Frontal cortex (tissue), 4 donors: ENCODE measurements around the gene MAP3K4. TPM values are rescaled to one million over a fixed set of nuclear protein-coding genes. Genes with fewer than 3 reads are reported as not detected.
"Not testable (repeated sequence)": the region's sequence is repeated elsewhere in the genome, so short reads cannot be mapped to it uniquely, and the experiment has no call there.

ENCODE experiments used
- DNase-seq, 2 donors: peaks; one replicate each; pipeline ENCODE4 v3.0.0; 2012; ENCODE audit warnings: low spot score in 2 of 2
- FAIRE-seq: peaks from 2 replicates; lab custom pipeline; 2012; peaks lifted over from hg19 to GRCh38; lab: Jason Lieb, UNC
- total RNA-seq: library from RNA; depleted of rRNA; stranded (reverse); fragments of >200 nt; gene quantifications from one replicate; pipeline ENCODE4 v1.2.3, GENCODE V29; 2014
- donor health status: control.
- donor health status: control.
- donor health status: control.

The MAP3K4 gene
- total RNA-seq, 1 donor from 2014 or later, result 32.2 TPM

DNA sequence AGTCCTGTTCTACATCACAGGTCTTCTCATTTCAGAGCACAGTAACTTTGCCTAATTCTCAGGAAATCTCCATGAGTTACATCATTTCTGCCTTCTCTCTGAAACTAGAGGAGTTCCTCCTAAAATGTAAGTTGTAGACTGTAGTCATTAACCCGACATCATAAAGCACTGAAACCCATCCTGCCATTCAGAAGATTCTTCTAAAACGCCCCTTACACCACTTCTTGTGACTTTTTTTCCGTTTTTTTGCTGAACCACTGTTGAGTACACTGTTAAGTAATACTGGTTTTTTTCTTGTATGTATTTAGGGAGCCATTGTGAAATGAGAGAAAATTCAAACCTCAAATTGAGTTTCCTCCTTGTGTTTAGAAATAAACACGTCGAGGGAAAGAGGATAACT lies 117.3 kb downstream of the MAP3K4 start:
- FAIRE-seq (no peak), DNase-seq (no peak)

DNA sequence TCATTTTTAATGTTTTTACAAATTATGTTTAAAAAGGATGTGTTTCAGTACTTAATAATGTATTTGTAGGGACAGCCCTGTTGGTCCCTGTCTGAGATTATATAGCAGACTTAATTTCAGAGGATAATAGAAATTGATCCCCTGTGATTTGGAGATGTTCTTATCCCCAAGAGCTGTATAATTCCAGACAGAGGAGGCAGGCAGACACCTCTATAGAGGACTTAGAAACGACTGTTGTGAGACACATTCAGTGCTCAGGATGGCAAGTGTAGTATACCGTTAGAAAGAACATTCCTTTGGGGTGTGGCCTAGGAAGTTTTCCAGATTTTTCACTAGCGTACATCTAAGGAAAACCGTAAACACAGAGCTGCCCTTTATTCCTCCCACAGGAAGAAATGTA lies 117.8 kb downstream of the MAP3K4 start:
- no peak for FAIRE-seq
- no peak for DNase-seq

DNA sequence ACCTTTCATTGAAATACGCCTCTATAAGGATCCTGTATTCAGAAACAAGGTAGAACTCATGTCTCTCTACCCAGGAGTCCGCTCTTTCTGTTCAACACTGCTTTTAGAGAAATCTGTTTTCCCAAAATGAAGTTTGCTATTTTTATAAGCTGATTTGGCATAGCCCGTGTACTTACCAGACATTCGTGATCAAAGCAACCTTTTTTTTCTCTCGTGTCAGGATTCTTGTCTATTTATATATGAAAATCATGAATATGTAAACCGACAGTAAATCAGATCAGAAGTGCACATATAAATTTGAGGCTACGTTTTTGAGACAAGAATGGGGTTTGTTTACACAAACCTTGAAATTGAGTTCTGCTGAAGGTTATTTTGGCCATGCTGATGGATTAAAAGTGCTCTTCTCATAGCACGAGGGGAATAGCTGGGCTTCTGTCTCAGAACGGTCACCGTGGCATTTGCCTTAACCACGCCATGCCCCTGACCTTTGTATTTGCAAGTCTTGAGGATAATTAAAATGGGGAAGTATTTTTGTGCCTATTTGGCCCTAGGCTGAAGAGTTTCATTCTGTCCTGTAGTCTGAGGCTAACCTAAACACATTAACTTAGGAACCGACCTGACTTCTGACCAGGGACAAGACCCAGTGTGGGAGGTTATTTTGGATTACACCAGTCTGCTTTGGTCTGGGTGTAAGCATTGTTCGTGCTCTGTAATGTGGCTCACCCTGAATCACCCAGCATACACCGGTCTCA lies 118.6 kb downstream of the MAP3K4 start:
- FAIRE-seq, result no peak
- DNase-seq, result no peak

DNA sequence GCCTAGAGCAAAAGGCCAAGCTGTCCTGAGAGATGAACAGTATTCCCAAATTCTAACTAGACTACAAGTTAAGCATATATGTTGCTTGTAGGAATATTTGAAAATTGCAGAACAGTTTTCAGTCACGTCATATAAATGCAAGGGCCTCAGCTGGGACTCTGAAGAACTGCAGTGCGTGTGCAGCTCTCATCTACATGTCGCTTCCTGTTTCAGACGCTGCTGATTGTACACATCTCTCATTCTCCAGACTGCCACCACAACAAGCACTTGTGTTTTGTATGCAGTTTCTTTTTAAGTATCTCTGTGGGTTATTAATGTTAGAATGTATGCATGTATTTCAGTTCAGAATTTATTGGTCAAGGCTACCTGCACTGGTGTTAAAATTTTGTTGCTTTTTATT lies 119.7 kb downstream of the MAP3K4 start:
- FAIRE-seq, result no peak

DNA sequence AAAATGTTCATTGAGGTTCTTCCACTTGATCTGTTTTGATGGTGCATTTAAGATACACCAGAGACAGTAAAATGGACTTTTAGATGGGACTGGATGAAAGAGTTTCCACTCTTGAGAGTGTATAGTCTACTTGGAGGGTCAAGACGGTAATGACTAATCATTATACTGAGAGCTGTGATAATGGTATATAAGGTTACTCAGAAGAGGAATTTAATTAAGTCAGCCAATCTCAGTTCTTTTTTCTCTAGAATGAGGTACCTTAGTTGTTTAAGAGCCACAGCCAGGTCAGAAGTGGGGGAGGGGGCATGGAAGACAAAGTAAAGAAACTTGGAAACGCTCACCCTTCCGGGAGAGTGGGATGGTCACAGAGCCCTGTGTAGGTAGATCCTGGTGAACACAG lies 123.9 kb downstream of the MAP3K4 start:
- FAIRE-seq (no peak), DNase-seq (no peak)

More for the DNA sequence above, 119.7 kb downstream of the MAP3K4 start:
- no peak for DNase-seq

DNA sequence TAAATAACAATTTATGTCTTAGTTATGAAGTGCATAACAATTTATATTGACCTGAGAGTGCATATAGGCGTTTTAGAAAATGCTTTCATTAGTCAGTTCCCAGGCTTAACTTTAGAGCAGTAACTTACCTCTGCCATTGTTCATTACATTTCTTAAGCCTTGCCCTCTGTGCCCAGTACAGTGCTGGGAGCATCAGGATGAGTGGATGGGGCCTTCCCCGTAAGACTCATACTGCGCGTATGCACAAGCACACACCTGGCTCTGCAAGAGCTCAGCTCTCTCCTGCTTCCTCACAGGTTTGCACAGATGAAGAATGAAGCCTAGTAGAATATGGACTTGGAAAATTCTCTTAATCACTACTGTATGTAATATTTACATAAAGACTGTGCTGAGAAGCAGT lies 125.0 kb downstream of the MAP3K4 start:
- no peak for FAIRE-seq
- no peak for DNase-seq

DNA sequence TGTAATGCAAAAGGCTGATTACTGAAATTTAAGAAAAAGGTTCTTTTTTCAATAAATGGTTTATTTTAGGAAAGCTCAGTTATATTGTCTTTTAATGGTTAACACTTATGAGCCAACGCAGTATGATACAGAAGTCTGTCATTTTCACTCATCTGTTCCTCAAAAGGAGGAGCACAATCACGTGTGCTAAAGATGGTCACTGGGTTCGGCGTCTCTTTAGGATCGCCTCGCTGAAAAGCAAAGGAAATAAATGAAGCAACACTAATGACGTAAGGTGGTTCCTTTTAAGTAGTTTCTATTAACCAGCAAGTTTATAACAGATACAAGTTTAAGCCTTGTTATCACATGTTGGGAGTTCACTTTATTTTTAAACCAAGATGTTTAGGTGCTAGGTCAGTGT lies 125.7 kb downstream of the MAP3K4 start:
- FAIRE-seq, result no peak

DNA sequence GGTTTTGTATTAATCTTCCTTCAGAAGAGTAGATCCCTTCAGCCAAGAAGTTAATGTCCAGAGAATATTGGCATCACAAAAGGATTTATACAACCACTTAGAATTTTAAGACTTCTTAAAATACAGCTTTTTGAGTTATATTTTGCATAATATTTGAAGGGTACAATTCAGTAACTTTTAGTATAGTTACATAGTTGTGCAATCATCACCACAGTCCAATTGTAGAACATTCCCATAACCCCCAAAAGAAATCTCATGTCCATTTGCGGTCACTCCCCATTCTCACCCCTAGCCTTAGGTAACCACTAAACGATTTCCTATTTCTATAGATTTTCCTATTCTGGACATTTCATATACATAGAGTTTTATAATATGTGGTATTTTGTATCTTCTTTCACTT lies 126.4 kb downstream of the MAP3K4 start:
- DNase-seq, result no peak
- no peak for FAIRE-seq

More for the DNA sequence above, 125.7 kb downstream of the MAP3K4 start:
- no peak for DNase-seq

DNA sequence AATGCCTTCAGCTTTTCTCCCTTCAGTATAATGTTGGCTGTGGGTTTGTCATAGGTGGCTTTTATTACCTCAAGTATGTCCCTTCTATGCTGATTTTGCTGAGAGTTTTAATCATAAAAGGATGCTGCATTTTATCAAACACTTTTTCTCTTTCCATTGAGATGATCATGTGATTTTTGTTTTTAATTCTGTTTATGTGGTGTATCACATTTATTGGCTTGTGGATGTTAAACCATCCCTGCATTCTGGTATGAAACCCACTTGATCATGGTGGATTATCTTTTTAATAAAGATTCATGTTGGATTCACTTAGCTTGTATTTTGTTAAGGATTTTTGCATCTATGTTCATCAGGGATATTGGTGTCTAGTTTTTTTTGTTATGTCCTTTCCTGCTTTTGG lies 131.8 kb downstream of the MAP3K4 start:
- not testable (repeated sequence) for FAIRE-seq, DNase-seq

DNA sequence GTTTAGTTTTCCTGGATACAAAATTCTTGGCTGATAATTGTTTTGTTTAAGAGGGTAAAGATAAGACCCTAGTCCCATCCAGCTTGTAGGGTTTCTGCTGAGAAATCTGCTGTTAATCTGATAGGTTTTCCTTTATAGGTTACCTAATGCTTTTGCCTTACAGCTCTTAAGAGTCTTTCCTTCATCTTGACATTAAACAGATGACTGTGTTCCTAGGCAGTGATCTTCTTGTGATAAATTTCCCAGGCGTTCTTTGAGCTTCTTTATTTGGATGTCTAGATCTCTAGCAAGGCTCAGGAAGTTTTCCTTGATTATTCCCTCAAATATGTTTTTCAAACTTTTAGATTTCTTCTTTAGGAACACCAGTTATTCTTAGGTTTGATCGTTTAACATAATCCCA lies 134.0 kb downstream of the MAP3K4 start:
- DNase-seq (no peak), FAIRE-seq (no peak)

DNA sequence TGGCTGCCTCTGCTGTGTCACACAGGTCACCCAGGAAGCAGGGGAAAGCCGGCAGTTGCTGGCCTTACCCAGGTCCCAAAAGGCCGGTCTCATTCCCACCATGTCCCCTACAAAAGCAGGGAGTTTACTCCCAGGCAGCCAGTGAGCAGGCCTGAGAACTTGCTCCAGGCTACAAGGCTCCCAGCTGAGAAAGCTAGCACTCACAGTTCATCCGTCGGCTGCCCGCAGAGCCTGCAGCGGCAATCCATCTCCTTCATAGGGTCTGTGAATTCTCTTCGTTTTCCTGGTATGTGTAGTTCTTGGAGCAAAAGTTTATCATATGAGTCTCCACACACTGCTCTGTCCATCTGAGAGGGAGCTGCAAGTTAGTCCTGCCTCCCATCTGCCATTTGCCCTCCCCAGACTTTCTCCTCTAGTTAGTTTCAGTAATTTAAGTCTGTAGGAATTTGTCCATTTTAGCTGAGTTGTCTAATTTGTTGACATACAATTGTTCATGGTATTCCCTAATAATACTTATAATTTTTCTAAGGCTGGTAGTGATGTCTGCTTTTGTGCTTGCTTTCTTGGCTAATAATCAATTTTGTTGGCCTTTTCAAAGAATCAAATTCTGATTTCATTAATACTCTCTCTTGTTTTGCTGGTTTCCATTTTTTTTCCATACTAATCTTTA lies 135.6 kb downstream of the MAP3K4 start:
- FAIRE-seq (no peak), DNase-seq (no peak)

DNA sequence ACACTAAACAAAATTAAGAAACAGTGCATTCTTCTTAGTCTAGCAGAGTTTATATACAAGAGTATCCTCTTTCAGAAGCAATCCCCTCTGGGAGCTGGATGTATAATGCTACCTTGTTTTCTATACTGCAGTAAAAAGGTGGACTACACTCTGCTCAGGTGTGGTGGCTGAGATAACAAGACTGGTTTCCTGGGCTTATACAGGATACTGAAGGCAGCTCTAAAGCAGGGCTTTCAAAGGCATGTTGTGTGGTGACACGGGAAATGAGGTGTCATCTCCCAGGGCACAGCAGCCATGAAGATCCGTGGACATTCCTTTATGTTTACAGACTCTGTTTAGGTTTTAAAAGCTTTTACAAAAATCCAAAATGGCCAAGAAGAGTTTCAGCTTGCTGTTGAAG lies 136.7 kb downstream of the MAP3K4 start:
- FAIRE-seq (no peak), DNase-seq (no peak)

DNA sequence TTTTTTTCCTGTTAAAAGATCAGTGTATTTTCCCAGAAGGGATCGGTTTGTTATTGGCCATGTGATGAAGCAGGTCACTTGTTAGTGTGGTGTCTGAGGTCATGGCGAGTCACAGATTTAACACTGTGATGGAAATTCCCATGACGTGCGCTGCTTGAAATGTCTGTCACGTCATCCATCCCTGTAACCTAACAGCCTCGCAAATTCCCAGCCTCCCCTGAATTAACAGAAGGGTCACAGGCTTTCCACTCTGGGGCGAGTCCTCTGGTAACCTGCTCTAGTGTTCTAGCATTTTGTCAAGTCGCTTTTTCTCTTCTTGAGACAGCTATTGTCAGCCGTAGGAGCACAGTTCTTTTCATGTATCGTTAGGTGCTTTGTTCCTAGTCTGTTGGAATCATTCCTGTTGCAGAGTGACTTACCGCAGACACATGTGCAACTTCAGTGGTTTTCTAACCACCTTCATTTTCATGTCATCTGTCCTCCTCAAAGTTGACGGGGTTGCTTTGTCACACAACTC lies 137.2 kb downstream of the MAP3K4 start:
- FAIRE-seq (no peak), DNase-seq (no peak)

DNA sequence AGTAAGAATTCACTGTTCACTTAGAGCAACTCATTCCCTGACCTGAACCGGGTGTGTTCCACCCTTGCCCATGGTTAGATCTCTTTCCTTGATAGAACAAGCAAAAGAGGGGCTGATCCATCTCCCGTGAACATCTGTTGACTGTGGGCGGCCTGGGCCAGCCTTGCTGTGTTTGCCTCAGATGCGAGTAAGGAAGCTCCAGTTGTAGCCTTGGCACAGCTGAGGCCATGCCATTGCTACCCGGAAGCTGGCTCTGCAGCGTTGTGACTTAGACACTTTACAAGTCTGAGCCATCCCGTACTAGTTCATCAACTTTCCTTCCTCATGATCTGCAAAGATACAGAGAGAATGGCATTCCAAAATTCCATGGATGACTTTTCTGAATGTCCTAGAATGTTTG lies 139.0 kb downstream of the MAP3K4 start:
- no peak for DNase-seq

DNA sequence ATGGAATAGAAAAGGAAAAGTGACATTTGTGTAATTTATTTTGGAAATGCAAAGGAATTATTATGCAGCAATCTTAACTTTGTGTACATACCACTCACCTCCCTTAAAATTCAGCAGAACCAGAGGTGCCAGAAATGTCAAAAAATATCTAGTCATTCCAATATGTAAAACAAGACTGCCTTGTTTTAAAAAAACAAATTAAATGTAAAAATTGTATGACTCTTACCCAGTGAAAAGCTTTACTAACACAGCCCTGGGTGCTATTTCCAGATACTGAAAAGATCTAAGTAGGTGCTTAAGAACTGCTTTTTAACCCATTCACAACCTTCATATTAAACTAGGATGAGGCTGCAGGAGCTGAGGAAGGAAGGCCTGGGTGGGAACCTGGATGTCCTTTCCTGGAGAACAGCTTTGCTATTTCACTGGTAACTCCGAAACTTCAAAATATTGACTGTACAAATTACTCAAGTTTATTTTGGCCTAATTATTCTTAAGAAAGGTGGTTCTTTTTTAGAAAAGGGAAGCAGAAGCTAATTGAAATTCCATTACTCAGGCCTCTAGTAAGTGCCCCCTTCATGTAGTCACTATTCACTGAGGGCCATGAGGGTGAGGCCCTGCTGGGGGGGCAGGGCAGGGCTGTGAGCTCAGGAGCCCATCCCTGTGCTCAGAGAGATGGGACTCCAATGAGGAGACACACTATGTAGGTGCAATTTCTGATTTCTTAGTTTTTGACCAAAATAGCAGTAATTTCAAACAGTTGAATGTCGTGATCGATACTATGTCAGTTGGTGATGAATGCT lies 139.6 kb downstream of the MAP3K4 start:
- DNase-seq (no peak), FAIRE-seq (no peak)

More for the DNA sequence above, 139.0 kb downstream of the MAP3K4 start:
- FAIRE-seq, result no peak

DNA sequence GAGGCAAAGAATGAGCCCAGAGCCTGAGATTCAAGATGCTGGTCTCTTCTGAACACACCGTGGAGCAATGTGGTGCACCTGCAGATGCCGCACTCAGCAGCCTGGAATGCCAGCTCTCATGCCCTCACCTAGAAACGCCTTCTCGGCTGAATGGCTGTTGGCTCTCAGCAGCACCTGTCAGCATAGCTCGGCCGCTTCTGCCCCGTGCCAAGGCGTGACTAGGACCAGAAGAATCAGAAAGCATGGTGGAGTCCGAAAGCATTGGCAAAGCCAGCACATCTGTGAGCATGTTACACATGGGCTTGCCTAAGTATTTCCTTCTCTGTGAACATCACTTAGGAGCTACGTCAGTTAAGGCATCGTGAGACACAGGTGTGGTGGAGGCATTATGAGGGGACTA lies 140.8 kb downstream of the MAP3K4 start:
- FAIRE-seq, result no peak
- DNase-seq, result no peak

DNA sequence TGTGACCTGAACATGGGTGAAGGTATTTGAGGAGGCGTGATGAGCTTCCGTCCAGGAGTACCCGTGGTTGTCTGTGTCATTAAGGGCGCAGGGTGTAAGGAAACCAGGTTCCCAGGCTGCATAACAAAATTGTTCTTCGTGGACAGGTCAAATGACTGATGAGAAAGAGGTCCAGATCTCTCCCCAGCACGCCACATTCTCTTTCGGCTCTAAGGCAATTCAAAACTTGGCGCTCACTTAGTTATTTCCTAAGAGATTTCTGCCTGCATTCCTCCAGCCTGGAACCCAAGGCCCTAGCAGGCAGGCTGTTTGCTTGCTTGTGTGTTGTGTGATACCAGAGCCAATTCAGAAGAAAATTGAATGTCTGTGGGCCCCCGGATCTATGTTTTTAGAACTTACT lies 142.4 kb downstream of the MAP3K4 start:
- DNase-seq (no peak), FAIRE-seq (no peak)

DNA sequence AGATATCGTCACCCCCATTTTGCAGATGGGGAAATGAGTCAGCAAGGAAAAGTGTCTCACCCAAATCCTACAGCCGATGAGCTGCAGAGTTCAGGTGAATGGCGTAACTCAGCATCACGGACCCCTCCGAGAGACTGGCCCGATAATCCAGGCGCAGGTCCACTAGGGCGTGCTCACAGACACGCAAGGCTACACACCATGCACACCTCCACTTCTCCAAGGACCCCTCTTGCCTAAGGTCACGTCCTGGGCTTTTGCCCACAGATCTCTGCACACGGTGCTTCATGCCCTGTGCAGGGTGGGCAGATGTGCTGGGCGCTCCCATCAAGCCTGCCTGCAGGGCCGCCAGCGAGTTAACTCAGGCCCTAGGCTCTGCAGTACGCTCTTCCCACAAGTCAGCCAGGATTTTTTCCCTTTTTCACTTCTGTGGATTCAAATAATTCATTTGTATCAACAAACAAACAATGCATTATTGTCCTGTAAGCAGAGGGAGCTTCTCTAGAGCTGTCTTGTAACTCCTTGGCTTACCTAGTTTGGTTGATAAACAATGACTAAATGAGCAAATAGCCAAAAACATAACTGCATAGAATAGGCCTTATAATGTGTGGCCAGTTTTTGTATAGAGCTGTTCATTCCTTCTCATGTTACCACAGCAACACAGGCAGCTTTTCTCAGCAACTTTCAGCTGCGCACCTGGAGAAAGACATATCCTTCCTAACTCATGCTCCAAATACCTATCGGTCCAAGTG lies 143.2 kb downstream of the MAP3K4 start:
- no peak for DNase-seq
- no peak for FAIRE-seq

DNA sequence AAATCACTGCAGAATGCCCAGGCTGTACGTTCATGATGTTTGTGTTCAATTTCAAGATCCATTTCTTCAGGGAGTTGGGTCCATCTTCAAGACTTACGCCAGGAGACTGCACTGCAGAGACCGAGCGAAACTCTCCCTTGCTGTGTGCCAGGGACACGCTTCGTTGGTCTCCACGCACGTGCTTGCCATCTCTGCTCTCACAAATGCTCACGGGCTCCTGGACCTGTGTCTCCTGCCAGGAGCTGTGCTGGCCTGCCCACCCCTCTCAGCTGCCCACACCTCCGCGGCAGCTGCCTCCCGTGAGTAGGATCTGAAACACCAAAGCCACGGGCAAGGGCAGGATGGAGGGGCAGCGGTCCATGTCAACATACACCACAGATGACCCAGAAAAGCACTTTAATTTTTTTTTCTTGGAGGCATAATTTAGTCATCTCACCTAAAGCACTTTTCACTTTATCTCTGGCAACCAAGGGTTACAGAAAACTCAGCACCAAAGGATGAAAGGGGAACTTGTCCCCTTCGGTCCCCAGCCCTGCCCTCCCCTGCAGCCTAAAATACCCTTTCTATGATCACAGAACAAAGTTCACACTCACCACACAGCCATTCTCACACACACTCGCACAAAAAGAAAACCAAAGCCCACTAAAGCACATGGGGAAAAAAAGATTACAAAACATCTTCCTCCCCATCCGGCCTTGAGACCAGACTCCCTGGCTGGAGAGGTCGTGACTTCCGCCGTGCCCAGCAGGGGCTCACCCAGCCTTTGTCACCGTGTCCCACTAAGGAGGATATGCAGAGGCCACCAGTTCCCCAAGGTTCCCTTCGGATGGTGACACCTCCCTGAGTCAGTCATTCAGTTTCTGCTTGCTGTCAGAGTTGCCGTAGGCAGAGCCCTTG lies 144.4 kb downstream of the MAP3K4 start:
- DNase-seq, result peak in 1 of 2 donors; percentile 12
- no peak for FAIRE-seq
